Thyroid gland (tissue), 4 donors: Measurements from ENCODE around the gene PLPP3. TPM values are rescaled to one million over a fixed set of nuclear protein-coding genes. Genes with fewer than 3 reads are reported as not detected.

Experiments
- DNase-seq, 2 donors: peaks; one replicate each; pipeline ENCODE4 v3.0.0-alpha.2; 2019
- H3K27ac ChIP-seq, 3 donors: fragments of 200-600 bp; sonication (generic); 1 replicate in 2 of 3; 2 replicates in 1 of 3; pipeline ENCODE4 v1.5.1; 2016 to 2019; ENCODE audit warnings: mild to moderate bottlenecking in 1 of 3, moderate library complexity in 1 of 3
- H3K27me3 ChIP-seq: fragments of 200-600 bp; sonication (generic); one replicate; pipeline ENCODE4 v1.5.1; 2019
- H3K36me3 ChIP-seq, 2 donors: fragments of 200-600 bp; sonication (generic); one replicate each; pipeline ENCODE4 v1.5.1; 2016 to 2019
- H3K4me1 ChIP-seq, 2 donors: fragments of 200-600 bp; sonication (generic); one replicate each; pipeline ENCODE4 v1.5.1; 2017 to 2019
- H3K4me3 ChIP-seq, 3 donors: fragments of 200-600 bp; sonication (generic); replicated peaks in 1 of 3; 1 replicate in 2 of 3; 2 replicates in 1 of 3; pipeline ENCODE4 v1.5.1; 2016; ENCODE audit warnings: mild to moderate bottlenecking in 1 of 3
- H3K9me3 ChIP-seq: fragments of 200-600 bp; sonication (generic); one replicate; pipeline ENCODE4 v1.5.1; 2017
- POLR2A ChIP-seq, 2 donors: fragments of 450-650 bp; IDR thresholded peaks; one replicate each; pipeline ENCODE4 v1.6.1; 2017; ENCODE audit warnings: antibody characterized with exemption in 2 of 2, mild to moderate bottlenecking in 2 of 2, moderate library complexity in 1 of 2
- WGBS, 2 donors: methylation state at CpG; one replicate each; pipeline ENCODE4 v1.1.5; 2017; 5-methylcytosine and 5-hydroxymethylcytosine counted together
- intact Hi-C: fragments of 100-400 bp; cut with DNase I; formaldehyde crosslinking; loops from one replicate; pipeline ENCODE4 v1.15.1; 2023
- total RNA-seq, 4 donors: library from RNA; depleted of rRNA; stranded (reverse); fragments of >200 nt; gene quantifications; one replicate each; pipeline ENCODE4 v1.2.3, GENCODE V29; 2016
- TF ChIP-seq, protein P1 (sequence below), 6 experiments: fragments of 200-600 bp in 3 of 6; fragments of 450-650 bp in 3 of 6; sonication (generic) in 3 of 6; IDR thresholded peaks; one replicate each; pipeline ENCODE4 v1.5.1; 2016 to 2019; ENCODE audit warnings: antibody characterized with exemption in 6 of 6, mild to moderate bottlenecking in 2 of 6, inconsistent platforms in 1 of 6, moderate library complexity in 1 of 6

The PLPP3 gene
- total RNA-seq, 4 donors from 2014 or later: 257 to 764 (median 675) TPM

DNA sequence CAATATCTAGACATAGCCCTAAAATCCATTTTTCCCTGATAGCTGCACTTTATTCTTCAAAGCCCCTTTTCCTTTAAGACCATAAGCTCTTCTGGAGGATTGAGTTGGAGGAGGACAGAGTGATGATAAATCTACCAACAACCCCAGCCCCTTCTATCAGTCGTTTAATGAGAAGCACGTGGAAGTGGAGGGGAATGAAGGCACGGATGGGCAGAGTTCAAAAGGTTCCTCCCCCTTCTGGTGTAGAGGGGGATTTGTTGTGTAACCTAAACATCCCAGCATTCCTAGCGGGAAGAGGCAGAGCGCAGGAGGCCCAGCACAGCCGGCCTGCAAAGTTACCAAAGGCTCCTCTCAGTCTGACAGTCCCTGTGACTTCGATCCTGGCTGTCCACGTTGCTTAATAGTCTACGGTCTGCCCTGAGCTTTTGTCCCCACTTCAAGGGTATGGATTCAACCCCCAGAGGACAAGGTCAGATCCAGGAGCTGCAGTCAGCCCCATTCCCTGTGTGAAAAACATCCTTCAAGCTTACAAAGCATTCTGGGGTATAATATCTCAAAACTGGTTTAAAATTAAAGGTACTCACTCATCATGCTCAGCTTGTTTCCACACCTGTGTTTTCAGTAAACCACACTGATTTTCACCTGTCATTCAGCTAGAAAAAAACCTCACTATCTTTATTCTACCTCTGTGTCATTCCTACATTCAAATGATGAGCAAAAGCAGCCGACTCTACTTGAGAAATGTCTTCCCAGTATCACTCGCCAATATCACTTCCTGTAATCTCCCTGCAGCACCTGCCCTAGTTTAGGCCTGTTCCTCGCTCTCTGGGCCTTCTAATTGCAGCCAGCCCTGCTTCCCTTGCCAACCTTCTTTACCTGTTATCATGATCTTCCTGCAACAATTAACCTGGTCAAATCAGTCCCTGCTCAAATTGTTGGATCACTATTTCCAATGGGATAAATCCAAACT is 117.9 kb downstream of the PLPP3 start:
- intact Hi-C loops: no loop called here
- no peak for DNase-seq
- Histone ChIP-seq H3K27me3 (no peaks in the 10 kb centered on the region), H3K27ac (no peak overlapping the region), H3K9me3 (no peaks in the 10 kb centered on the region), H3K4me1 (no peaks in the 10 kb centered on the region), H3K4me3 (no peak overlapping the region), H3K36me3 (no peaks in the 10 kb centered on the region)
- no peak for TF ChIP-seq POLR2A (IDR thresholded peaks at IDR 0.05)
- TF ChIP-seq, protein P1, sequence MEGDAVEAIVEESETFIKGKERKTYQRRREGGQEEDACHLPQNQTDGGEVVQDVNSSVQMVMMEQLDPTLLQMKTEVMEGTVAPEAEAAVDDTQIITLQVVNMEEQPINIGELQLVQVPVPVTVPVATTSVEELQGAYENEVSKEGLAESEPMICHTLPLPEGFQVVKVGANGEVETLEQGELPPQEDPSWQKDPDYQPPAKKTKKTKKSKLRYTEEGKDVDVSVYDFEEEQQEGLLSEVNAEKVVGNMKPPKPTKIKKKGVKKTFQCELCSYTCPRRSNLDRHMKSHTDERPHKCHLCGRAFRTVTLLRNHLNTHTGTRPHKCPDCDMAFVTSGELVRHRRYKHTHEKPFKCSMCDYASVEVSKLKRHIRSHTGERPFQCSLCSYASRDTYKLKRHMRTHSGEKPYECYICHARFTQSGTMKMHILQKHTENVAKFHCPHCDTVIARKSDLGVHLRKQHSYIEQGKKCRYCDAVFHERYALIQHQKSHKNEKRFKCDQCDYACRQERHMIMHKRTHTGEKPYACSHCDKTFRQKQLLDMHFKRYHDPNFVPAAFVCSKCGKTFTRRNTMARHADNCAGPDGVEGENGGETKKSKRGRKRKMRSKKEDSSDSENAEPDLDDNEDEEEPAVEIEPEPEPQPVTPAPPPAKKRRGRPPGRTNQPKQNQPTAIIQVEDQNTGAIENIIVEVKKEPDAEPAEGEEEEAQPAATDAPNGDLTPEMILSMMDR (IDR thresholded peaks at IDR 0.05): no peak
- 73 to 74% methylated on average over 12 of the region's 12 CpGs for WGBS, 2 donors

DNA sequence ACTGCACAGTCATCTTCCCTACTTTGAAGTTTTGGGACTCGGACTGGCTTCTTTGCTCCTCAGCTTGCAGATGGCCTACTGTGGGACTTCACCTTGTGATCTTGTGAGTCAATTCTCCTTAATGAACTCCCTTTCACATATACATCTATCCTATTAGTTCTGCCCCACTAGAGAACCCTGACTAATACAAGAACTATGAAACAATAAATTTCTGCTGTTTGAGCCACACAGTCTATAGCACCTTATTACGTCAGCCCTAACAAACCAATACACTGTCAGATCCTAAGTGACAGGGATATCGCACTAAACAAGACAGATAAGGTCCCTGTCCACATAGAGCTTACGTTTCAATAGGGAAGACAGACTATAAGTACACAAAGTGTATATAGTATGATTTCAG is 120.1 kb downstream of the PLPP3 start:
- H3K36me3 ChIP-seq: no peaks in the 10 kb centered on the region
- no peak for TF ChIP-seq POLR2A (IDR thresholded peaks at IDR 0.05)
- TF ChIP-seq, protein P1 (IDR thresholded peaks at IDR 0.05): no peak
- H3K27me3 ChIP-seq: no peaks in the 10 kb centered on the region
- 96 to 98% methylated on average over 4 of the region's 4 CpGs for WGBS, 2 donors
- H3K4me3 ChIP-seq: no peak overlapping the region
- no peak for DNase-seq
- no peak overlapping the region for H3K27ac ChIP-seq
- H3K4me1 ChIP-seq: no peaks in the 10 kb centered on the region
- intact Hi-C loops: no loop called here
- H3K9me3 ChIP-seq: no peaks in the 10 kb centered on the region

DNA sequence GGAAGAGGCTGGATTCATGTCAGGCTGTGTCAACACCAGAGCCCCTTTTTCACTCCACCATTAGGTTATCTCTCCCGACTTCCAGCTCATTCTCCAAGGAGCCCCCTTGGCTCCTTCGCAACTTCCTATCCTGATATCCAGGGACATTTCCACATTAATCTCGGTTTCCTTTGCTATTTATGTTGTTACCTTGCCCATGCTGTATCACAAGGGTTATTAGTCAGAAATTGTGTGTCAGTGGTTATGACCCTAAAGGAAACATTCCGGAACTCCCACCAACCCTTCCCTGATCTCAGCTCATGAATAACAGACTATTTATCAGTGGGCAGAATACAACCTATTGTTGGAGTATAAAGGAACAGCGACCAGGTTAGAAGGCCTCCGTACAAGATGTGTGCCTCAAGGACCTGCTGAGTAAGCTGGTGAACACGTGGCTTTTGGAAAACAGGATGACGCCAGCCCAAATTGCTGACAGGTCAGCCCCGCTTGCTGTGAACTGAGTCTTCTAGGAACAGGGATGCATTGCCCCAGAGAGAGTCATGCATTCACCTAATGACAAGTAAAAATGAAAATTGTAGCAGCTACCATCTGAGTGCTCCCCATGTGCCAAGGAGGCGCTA is 121.5 kb downstream of the PLPP3 start:
- intact Hi-C loops: no loop called here
- no peak overlapping the region for H3K4me3 ChIP-seq
- no peak for DNase-seq
- no peaks in the 10 kb centered on the region for H3K36me3 ChIP-seq
- no peaks in the 10 kb centered on the region for H3K9me3 ChIP-seq
- H3K27me3 ChIP-seq: no peaks in the 10 kb centered on the region
- H3K4me1 ChIP-seq: peaks cover under 1 to 9% of the 10 kb centered on the region in 2 donors
- 80 to 90% methylated on average over 10 of the region's 10 CpGs for WGBS, 2 donors
- H3K27ac ChIP-seq: no peak overlapping the region
- no peak for TF ChIP-seq POLR2A (IDR thresholded peaks at IDR 0.05)
- TF ChIP-seq, protein P1 (IDR thresholded peaks at IDR 0.05): no peak

DNA sequence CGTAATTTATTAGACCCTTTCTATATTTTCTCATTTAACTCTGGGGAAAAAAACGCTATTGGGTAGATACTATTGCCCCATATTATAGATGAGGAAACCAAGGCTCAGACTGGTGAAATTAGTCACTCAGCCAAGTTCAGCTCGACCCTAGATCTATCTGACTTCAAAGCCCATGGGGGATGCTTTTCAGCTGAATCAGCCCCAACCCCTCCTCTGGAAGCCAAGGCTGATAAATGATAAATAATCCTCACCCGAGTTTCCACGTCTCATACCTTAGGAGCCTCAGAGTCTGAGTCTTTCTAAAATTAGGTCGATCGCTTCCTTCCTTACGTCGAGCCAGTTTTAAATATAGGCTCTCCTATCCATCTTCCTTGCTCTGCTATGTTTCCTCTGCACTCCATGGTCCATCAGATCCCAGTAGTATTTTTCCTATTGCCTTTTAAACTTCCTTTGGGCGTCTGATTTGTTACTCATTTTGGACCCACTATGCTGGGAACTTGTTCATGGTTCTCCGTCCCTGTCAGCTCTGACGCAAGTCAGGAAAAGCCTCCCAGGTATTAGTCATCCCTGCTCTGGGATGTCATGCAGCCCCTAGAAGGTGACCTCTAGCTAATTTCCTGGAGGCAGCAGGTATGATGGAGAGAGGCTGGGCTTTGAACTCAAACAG is 122.8 kb downstream of the PLPP3 start:
- no peak overlapping the region for H3K27ac ChIP-seq
- TF ChIP-seq POLR2A (IDR thresholded peaks at IDR 0.05): no peak
- TF ChIP-seq, protein P1 (IDR thresholded peaks at IDR 0.05): no peak
- no peaks in the 10 kb centered on the region for H3K9me3 ChIP-seq
- H3K4me1 ChIP-seq: peaks cover 10 to 21% of the 10 kb centered on the region in 2 donors
- no peaks in the 10 kb centered on the region for H3K27me3 ChIP-seq
- H3K36me3 ChIP-seq: no peaks in the 10 kb centered on the region
- 76 to 77% methylated on average over 12 of the region's 12 CpGs for WGBS, 2 donors
- DNase-seq: no peak
- H3K4me3 ChIP-seq: no peak overlapping the region
- intact Hi-C loops: no loop called here
